HAP-1 (cell line): ENCODE results near the gene UBFD1.
"Not testable (repeated sequence)": the region's sequence is repeated elsewhere in the genome, so short reads cannot be mapped to it uniquely, and the experiment has no call there.

Source experiments
- DNase-seq, 2 experiments: peaks; one replicate each; pipeline ENCODE4 v3.0.0-alpha.2; 2016 to 2020; ENCODE audit warnings: low spot score in 2 of 2
- H3K27me3 ChIP-seq: fragments of 250-450 bp; sonication (Bioruptor Pico); 2 replicates; pipeline ENCODE4 v1.5.1; 2020; ENCODE audit warnings: low read depth, mild to moderate bottlenecking, moderate library complexity
- H3K36me3 ChIP-seq: fragments of 250-450 bp; sonication (Bioruptor Pico); replicated peaks from 2 replicates; pipeline ENCODE4 v1.5.1; 2020; ENCODE audit warnings: mild to moderate bottlenecking
- H3K4me1 ChIP-seq: fragments of 250-450 bp; sonication (Bioruptor Pico); 2 replicates; pipeline ENCODE4 v1.5.1; 2020; ENCODE audit warnings: mild to moderate bottlenecking
- H3K4me3 ChIP-seq: fragments of 250-450 bp; sonication (Bioruptor Pico); 2 replicates; pipeline ENCODE4 v1.5.1; 2020; ENCODE audit warnings: mild to moderate bottlenecking, moderate library complexity
- H3K9me3 ChIP-seq: fragments of 250-450 bp; sonication (Bioruptor Pico); 2 replicates; pipeline ENCODE4 v1.5.1; 2020; ENCODE audit warnings: mild to moderate bottlenecking, moderate library complexity
- in situ Hi-C: fragments of 300-500 bp; cut with MboI; formaldehyde crosslinking; loops from 3 replicates; pipeline ENCODE4 v1.14.3; 2020; ENCODE audit warnings: low sequenced_read_pairs, inconsistent platforms, mixed read lengths

The UBFD1 gene

GRCh38 chr16:23564575-23565363 lies 7.2 kb downstream of the UBFD1 start:
- in situ Hi-C loops: no loop called here
- Histone ChIP-seq H3K4me1 (no peaks in the 10 kb centered on the region), H3K9me3 (no peaks in the 10 kb centered on the region), H3K36me3 (peaks cover 87% of the 10 kb centered on the region), H3K4me3 (no peak overlapping the region), H3K27me3 (no peaks in the 10 kb centered on the region)
- DNase-seq: no peak

DNA sequence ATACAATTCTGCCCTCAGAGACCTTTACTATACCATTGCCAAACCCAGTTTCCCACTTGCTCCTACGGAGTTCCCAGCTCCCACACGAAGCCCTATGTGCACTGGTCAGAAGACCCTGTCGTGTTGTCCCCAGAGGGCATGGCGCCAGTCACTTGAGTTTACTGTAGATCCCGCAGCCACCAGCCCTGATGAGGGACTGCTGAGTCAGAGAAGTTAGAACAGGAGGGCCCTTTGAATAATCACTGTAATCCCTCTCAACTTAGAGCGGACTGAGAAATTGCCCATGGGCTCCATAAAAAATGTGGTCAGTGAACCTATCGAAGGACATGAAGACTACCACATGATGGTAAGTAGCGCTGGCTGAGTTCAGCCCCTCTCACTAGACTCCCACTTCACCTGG lies 9.2 kb downstream of the UBFD1 start:
- Histone ChIP-seq H3K36me3 (peaks cover 84% of the 10 kb centered on the region), H3K4me3 (no peak overlapping the region), H3K4me1 (no peaks in the 10 kb centered on the region), H3K9me3 (no peaks in the 10 kb centered on the region), H3K27me3 (no peaks in the 10 kb centered on the region)
- no peak for DNase-seq
- in situ Hi-C loops: no loop called here

GRCh38 chr16:23567602-23568001 lies 10.1 kb downstream of the UBFD1 start:
- DNase-seq: no peak
- in situ Hi-C loops: no loop called here
- H3K4me1 ChIP-seq: no peaks in the 10 kb centered on the region
- H3K4me3 ChIP-seq: no peak overlapping the region
- no peaks in the 10 kb centered on the region for H3K27me3 ChIP-seq
- H3K9me3 ChIP-seq: no peaks in the 10 kb centered on the region
- H3K36me3 ChIP-seq: peaks cover 77% of the 10 kb centered on the region

GRCh38 chr16:23570992-23571632 lies 13.6 kb downstream of the UBFD1 start:
- Histone ChIP-seq H3K4me1 (no peaks in the 10 kb centered on the region), H3K36me3 (peaks cover 66% of the 10 kb centered on the region), H3K27me3 (no peaks in the 10 kb centered on the region), H3K4me3 (no peak overlapping the region), H3K9me3 (no peaks in the 10 kb centered on the region)
- in situ Hi-C loops: no loop called here
- no peak for DNase-seq

GRCh38 chr16:23571895-23572294 lies 14.4 kb downstream of the UBFD1 start:
- Histone ChIP-seq H3K36me3 (peaks cover 60% of the 10 kb centered on the region), H3K9me3 (no peaks in the 10 kb centered on the region), H3K4me3 (no peak overlapping the region), H3K27me3 (no peaks in the 10 kb centered on the region), H3K4me1 (no peaks in the 10 kb centered on the region)
- DNase-seq: no peak
- in situ Hi-C loops: no loop called here

DNA sequence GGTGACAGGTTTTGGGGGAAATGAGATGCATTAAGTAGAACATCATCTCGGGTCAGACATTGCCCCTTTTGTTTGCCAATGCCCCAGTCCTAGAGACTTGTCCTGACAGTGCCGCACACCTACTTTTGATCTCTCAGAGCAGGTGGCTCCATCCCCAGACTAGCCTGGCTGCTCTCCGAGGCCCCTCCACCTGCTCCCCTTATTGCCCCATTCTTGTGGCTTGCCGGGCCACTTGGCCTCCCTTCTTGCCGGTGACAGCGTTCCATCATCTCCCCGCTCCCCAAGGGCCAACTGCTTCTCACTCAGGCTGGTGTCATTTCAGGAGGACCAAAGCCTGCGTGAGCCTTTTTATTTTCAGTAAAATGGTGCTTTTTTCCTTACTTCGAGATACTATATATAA lies 14.9 kb downstream of the UBFD1 start:
- in situ Hi-C loops: no loop called here
- H3K27me3 ChIP-seq: no peaks in the 10 kb centered on the region
- no peaks in the 10 kb centered on the region for H3K9me3 ChIP-seq
- H3K4me1 ChIP-seq: no peaks in the 10 kb centered on the region
- H3K4me3 ChIP-seq: no peak overlapping the region
- peaks cover 59% of the 10 kb centered on the region for H3K36me3 ChIP-seq
- DNase-seq: no peak

GRCh38 chr16:23573817-23574216 lies 16.3 kb downstream of the UBFD1 start:
- H3K27me3 ChIP-seq: no peaks in the 10 kb centered on the region

GRCh38 chr16:23575834-23576233 lies 18.3 kb downstream of the UBFD1 start:
- Histone ChIP-seq H3K9me3 (no peaks in the 10 kb centered on the region), H3K36me3 (peaks cover 58% of the 10 kb centered on the region), H3K4me3 (no peak overlapping the region), H3K4me1 (peaks cover 7% of the 10 kb centered on the region), H3K27me3 (no peaks in the 10 kb centered on the region)
- no peak for DNase-seq
- in situ Hi-C loops: no loop called here

More at GRCh38 chr16:23573817-23574216, 16.3 kb downstream of the UBFD1 start:
- no peak overlapping the region for H3K4me3 ChIP-seq
- in situ Hi-C loops: no loop called here
- no peaks in the 10 kb centered on the region for H3K9me3 ChIP-seq
- H3K36me3 ChIP-seq: peaks cover 56% of the 10 kb centered on the region
- DNase-seq: no peak
- H3K4me1 ChIP-seq: peaks cover 7% of the 10 kb centered on the region

- Histone ChIP-seq H3K4me3 (no peak overlapping the region), H3K36me3 (peaks cover 66% of the 10 kb centered on the region), H3K9me3 (no peaks in the 10 kb centered on the region), H3K4me1 (peaks cover 7% of the 10 kb centered on the region), H3K27me3 (no peaks in the 10 kb centered on the region)
- DNase-seq: no peak
- in situ Hi-C loops: no loop called here
Observed at GRCh38 chr16:23577493-23577892, 20.0 kb downstream of the UBFD1 start.

GRCh38 chr16:23578101-23578830 lies 20.7 kb downstream of the UBFD1 start:
- peaks cover 60% of the 10 kb centered on the region for H3K36me3 ChIP-seq
- peaks cover 7% of the 10 kb centered on the region for H3K4me1 ChIP-seq
- no peaks in the 10 kb centered on the region for H3K9me3 ChIP-seq
- in situ Hi-C loops: no loop called here
- DNase-seq: peak in 1 of 2 experiments; percentile 45
- H3K27me3 ChIP-seq: no peaks in the 10 kb centered on the region
- no peak overlapping the region for H3K4me3 ChIP-seq

DNA sequence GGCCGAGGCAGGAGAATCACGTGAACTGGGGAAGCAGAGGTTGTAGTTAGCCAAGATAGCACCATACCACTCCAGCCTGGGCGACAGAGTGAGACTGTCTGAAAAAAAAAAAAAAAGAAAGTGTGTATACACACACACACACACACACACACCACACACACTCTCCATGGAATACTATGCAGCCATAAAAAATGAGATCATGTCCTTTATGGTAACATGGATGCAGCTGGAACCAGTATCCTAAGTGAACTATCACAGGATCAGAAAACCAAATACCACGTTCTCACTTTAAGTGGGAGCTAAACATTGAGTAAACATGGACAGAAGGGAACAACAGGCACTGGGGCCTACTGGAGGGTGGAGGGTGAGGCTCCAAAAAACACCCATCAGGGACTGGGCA lies 21.8 kb downstream of the UBFD1 start:
- H3K9me3 ChIP-seq: no peaks in the 10 kb centered on the region
- H3K4me1 ChIP-seq: peaks cover 7% of the 10 kb centered on the region
- no peak for DNase-seq
- H3K4me3 ChIP-seq: no peak overlapping the region
- peaks cover 52% of the 10 kb centered on the region for H3K36me3 ChIP-seq
- H3K27me3 ChIP-seq: no peaks in the 10 kb centered on the region
- in situ Hi-C loops: no loop called here

DNA sequence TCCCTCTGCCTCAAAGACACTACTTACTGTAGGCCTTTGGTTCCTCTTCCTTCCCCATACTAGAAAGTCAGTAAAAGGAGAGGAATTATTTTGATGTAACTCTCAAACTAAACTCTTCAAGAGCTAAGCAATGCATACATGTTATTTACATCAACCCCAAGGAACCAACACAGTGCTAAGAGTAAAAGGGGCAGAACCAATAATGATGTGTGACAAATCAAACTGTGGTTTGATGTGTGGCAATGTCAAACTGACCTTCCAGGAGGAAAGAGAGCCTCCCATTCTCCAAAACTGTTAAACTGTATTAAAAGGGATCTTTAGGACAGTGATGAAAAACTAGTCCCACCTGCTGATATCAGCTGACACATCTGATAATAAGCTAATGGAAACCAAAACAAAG lies 22.9 kb downstream of the UBFD1 start:
- H3K36me3 ChIP-seq: peaks cover 62% of the 10 kb centered on the region
- DNase-seq: no peak
- no peaks in the 10 kb centered on the region for H3K27me3 ChIP-seq
- H3K4me1 ChIP-seq: peaks cover 7% of the 10 kb centered on the region
- in situ Hi-C loops: no loop called here
- H3K4me3 ChIP-seq: no peak overlapping the region
- H3K9me3 ChIP-seq: no peaks in the 10 kb centered on the region

DNA sequence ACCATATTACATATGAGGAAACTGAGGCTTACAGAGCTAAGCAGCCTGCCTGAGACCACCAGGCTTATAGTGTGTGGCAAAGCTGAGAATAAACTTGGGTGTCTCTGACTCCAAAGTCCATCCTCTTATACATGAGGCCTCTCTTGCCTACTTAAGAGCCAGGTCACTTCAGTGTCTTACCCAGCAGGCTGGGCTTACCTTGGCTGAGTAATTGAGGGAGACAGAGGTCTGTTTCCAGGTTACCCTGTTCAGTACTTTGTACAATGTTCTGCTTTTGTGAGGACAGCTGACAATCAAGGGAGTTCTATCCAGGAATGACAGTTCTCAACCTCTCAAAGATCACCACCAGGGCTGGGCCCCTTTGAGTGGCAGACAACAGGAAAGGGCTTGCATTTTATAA lies 24.2 kb downstream of the UBFD1 start:
- Histone ChIP-seq H3K27me3 (no peaks in the 10 kb centered on the region), H3K9me3 (no peaks in the 10 kb centered on the region), H3K4me3 (no peak overlapping the region), H3K4me1 (peaks cover 7% of the 10 kb centered on the region), H3K36me3 (peaks cover 75% of the 10 kb centered on the region)
- in situ Hi-C loops: no loop called here
- no peak for DNase-seq

DNA sequence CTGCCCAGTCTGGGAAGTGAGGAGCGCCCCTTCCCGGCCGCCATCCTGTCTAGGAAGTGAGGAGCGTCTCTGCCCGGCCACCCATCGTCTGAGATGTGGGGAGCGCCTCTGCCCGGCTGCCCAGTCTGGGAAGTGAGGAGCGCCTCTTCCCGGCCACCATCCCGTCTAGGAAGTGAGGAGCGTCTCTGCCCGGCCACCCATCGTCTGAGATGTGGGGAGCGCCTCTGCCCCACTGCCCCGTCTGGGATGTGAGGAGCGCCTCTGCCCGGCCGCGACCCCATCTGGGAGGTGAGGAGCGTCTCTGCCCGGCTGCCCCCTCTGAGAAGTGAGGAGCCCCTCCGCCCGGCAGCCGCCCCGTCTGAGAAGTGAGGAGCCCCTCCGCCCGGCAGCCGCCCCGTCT lies 25.7 kb downstream of the UBFD1 start:
- DNase-seq, H3K4me1 ChIP-seq, H3K9me3 ChIP-seq, H3K27me3 ChIP-seq, in situ Hi-C loops, H3K4me3 ChIP-seq: not testable (repeated sequence)
- H3K36me3 ChIP-seq: peaks cover 79% of the 10 kb centered on the region
